Measurements from ENCODE around the gene NAXE. TPM values are rescaled to one million over a fixed set of nuclear protein-coding genes. Genes with fewer than 3 reads are reported as not detected.

The NAXE gene
- total RNA-seq, 1 experiment from 2014 or later, result 96.6 TPM

- Mint-ChIP-seq H3K27me3 (ENCODE audit: low read depth) (no peaks in the 10 kb centered on the region), H3K9me3 (no peaks in the 10 kb centered on the region), H3K4me3 (no peak overlapping the region), H3K27ac (no peak overlapping the region; a peak in 1 of 7 replicates), H3K4me1 (no peaks in the 10 kb centered on the region), H3K36me3 (ENCODE audit: insufficient read depth in 1 of 3, low read depth in 3 of 3) (peaks cover 10 to 60% (median 45%) of the 10 kb centered on the region in 3 experiments)
- no peak overlapping the region for H4K91ac ChIP-seq (ENCODE audit: insufficient read length, low read depth, low read length)
- TF ChIP-seq CTCF (conservative IDR thresholded peaks at IDR 0.05), result no peak
- no peak overlapping the region for H2BK5ac ChIP-seq (ENCODE audit: insufficient read length, low read length)
- no peak overlapping the region for H3K27ac ChIP-seq (ENCODE audit: insufficient read length, low read depth, low read length)
- H3K4me2 ChIP-seq (ENCODE audit: insufficient read depth, insufficient read length, low read length), result no peak overlapping the region
- H2BK20ac ChIP-seq (ENCODE audit: low read depth, low read length, poor library complexity, severe bottlenecking), result no peak overlapping the region
- DNase-seq, result no peak
- H3K79me2 ChIP-seq (ENCODE audit: insufficient read depth, low read length), result no peaks in the 10 kb centered on the region
- no peak overlapping the region for H3K9ac ChIP-seq (ENCODE audit: extremely low read depth, insufficient read length, low read length)
- no peak overlapping the region for H4K8ac ChIP-seq (replicated peaks; ENCODE audit: insufficient read length, low read depth, low read length)
- H2BK120ac ChIP-seq (ENCODE audit: low read depth, low read length, poor library complexity, severe bottlenecking), result no peak overlapping the region
- H3K27me3 ChIP-seq (ENCODE audit: insufficient read depth, low read length), result no peaks in the 10 kb centered on the region
- no peak overlapping the region for H3T11ph ChIP-seq (ENCODE audit: low read length)
- no peak overlapping the region for H3K56ac ChIP-seq (ENCODE audit: insufficient read length, low read depth, low read length)
- no peaks in the 10 kb centered on the region for H4K20me1 ChIP-seq (ENCODE audit: control insufficient read depth, insufficient read depth, insufficient read length)
- H2AK5ac ChIP-seq (ENCODE audit: insufficient read length, low read length), result no peak overlapping the region
- no peak overlapping the region for H3K18ac ChIP-seq (ENCODE audit: insufficient read length, low read depth, low read length)
- no peak overlapping the region for H3K4ac ChIP-seq (ENCODE audit: low read depth, low read length)
- no peaks in the 10 kb centered on the region for H3K79me1 ChIP-seq (ENCODE audit: insufficient read depth, low read depth, low read length, poor library complexity, severe bottlenecking)
- H3K23me2 ChIP-seq (ENCODE audit: insufficient read length, low read depth, low read length, poor library complexity, severe bottlenecking), result no peaks in the 10 kb centered on the region
- H4K5ac ChIP-seq (ENCODE audit: insufficient read length, low read depth, low read length), result no peak overlapping the region
- no peaks in the 10 kb centered on the region for H3K9me3 ChIP-seq (ENCODE audit: control insufficient read depth, low read depth, low read length)
- no peaks in the 10 kb centered on the region for H3K4me1 ChIP-seq (ENCODE audit: insufficient read depth, low read length)
- no peak overlapping the region for H3K14ac ChIP-seq (ENCODE audit: insufficient read depth, low read length)
- no peak overlapping the region for H2AFZ ChIP-seq (ENCODE audit: low read length)
- no peak overlapping the region for H2BK12ac ChIP-seq (ENCODE audit: insufficient read length, low read depth, low read length)
- H3K23ac ChIP-seq (ENCODE audit: insufficient read length, low read depth, low read length), result no peak overlapping the region
- no CpG with 5 or more reads among the region's 5 CpGs for WGBS (ENCODE audit: extremely low coverage, insufficient read length, low lambda C conversion rate)
- H2BK15ac ChIP-seq (ENCODE audit: low read depth, low read length), result no peak overlapping the region
These were observed 41.2 kb upstream of the NAXE start for GRCh38 chr1:156550346-156550745.

Data from H9 (cell line).